ENCODE data around the gene RARA. TPM values are rescaled to one million over a fixed set of nuclear protein-coding genes. Genes with fewer than 3 reads are reported as not detected.

The RARA gene
- total RNA-seq = 16.1 and 18.5 TPM in 2 replicates

DNA sequence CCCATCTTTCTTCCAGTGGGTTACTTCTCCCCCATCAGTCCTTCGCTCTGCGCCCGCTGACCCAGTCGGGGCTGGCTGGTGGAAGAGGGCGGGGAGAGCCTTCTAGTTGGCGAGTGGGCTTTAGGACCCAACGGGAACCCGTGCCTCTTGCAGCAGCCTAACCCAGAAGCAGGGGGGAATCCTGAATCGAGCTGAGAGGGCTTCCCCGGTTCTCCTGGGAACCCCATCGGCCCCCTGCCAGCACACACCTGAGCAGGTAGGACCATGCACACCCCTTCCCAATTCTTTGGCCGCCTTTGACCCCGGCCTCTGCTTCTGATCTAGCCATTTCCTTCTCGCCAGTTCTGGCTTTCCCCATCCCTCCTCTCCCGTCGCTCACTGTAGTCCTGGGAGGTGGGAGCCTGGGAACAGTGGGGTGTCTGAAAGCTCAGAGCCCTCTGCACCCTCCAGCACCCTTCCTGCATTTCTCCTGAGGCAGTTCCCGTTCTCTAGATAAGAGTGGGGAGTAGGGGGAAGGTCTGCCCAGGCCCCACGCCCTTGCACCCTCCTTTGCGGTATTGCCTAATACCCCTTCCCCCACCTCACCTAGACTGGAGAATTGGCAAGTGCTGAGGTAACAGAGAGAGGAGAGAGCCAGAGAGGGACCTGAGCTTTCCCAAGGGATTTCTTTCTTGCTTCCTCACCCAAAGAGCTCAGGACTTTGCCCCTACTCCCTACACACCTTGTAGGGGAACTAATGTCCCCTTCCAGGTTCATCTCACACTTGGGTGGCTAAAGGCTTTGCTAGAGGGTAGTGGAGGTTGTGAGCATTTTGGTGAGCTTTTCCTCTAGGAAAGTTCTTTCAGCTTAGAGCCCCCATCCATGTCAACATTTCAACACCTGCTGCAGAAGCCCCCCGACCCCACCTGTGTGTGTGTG, at the start of gene RARA:
TSS of gene RARA (plus strand) at position 150 of the 918 bp plus-strand sequence. CDS start 22,039 bp downstream, outside the sequence.

DNA sequence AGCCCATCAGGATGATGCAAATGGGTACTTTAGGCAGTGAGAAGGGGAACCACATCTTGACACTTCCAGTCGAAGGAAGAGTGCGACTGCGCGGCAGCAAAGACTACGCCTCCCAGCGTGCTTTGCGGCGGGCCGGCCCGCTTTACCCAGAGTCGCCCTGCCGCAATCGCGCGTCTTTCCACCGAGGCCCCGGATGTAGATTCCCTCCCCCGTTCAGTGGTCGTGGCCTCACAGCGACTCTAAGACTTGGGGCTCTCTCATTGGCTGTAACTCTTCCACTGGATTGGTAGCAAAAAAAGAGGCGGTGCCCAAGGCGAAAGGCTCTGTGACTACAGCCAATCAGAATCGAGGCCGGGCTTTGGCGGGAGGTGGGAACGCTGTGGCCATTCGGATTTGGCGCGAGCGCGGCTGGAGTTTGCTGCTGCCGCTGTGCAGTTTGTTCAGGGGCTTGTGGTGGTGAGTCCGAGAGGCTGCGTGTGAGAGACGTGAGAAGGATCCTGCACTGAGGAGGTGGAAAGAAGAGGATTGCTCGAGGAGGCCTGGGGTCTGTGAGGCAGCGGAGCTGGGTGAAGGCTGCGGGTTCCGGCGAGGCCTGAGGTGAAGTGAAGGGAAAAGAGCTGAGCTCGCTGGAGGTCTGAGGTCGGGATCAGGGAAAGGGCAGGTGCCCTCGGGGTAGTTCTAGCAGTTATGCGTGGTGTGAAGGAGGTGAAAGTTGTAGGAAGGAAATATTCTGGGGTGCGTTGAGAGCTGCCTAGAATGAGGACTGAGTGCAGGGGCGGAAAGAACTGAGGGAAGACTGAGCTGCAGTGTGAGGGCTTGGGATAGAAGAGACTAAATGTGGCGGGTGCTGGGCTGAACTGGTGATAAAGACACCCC, 21.2 kb upstream of the RARA start, which contains the start of gene CDC6:
TSS of gene CDC6 (plus strand) at position 386 of the 876 bp plus-strand sequence. CDS start 1,542 bp downstream, outside the sequence.

DNA sequence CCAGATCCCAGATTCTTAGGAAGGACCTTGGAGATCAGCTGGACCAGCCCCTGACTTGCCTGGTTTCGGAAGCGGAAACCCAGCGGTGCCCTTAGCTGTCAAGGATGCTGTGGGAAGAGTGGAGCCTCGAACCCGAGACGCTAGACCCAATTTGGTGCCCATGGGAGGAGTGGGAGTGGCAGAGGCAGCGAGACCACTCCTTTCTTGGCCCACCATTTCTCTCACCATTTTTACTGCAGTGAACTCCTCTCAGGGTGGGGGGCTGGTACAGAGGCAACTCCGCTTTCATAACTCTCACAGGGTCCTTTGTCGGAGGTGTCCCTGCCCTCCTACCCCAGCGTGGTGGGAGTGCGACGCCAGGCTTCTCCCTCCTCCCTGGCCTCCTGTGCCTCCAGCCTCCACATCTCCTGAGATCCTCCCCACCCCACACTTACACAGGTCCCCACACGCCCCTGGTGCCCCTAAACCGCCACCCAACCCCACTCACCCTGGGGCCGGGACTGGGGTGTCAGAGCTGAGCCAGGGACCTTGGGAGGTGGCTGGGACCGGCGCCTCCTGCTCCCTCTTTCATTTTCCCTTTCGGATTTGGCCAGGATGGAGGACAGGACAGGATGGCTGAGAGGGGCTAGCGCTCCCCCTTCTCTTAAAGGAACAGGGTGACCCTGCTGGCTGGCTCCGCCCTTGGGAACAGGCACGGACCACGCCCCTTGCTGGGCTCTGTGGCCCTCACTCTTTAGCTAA, 55.3 kb downstream of the RARA start, which contains the start of gene GJD3:
TSS of gene GJD3 (minus strand) at position 617 of the 741 bp plus-strand sequence. CDS start 922 bp downstream, outside the sequence.

Other genes with a start within 250 kb of the RARA start
- 24.5 and 24.7 TPM in 2 replicates for gene THRA, start 246.2 kb upstream of the RARA start, total RNA-seq
- 1.3 and 1.8 TPM in 2 replicates for gene NR1D1, start 208.6 kb upstream of the RARA start, total RNA-seq
- gene MSL1, start 187.2 kb upstream of the RARA start, total RNA-seq = 36.1 and 46.1 TPM in 2 replicates
- 28.8 and 32.1 TPM in 2 replicates for gene CASC3, start 168.6 kb upstream of the RARA start, total RNA-seq
- gene RAPGEFL1, start 131.7 kb upstream of the RARA start, total RNA-seq = 0.84 and 0.89 TPM in 2 replicates
- gene WIPF2, start 89.9 kb upstream of the RARA start, total RNA-seq = 5.4 and 5.5 TPM in 2 replicates
- 23.7 and 27.1 TPM in 2 replicates for gene CDC6, start 21.3 kb upstream of the RARA start, total RNA-seq
- 0.89 and 3.0 TPM in 2 replicates for gene GJD3, start 55.6 kb downstream of the RARA start, total RNA-seq
- 107 and 127 TPM in 2 replicates for gene TOP2A, start 108.7 kb downstream of the RARA start, total RNA-seq
- gene IGFBP4, start 134.3 kb downstream of the RARA start, total RNA-seq = 119 and 123 TPM in 2 replicates
- gene TNS4, start 192.4 kb downstream of the RARA start, total RNA-seq = under 0.01 and 0.17 TPM in 2 replicates

Data from bronchus fibroblast of lung (primary cell).